ENCODE data around the gene PLEKHN1. TPM values are rescaled to one million over a fixed set of nuclear protein-coding genes. Genes with fewer than 3 reads are reported as not detected.
"Not testable (repeated sequence)": the region's sequence is repeated elsewhere in the genome, so short reads cannot be mapped to it uniquely, and the experiment has no call there.

The PLEKHN1 gene
- total RNA-seq, 1 experiment from 2014 or later: 7.9 TPM

DNA sequence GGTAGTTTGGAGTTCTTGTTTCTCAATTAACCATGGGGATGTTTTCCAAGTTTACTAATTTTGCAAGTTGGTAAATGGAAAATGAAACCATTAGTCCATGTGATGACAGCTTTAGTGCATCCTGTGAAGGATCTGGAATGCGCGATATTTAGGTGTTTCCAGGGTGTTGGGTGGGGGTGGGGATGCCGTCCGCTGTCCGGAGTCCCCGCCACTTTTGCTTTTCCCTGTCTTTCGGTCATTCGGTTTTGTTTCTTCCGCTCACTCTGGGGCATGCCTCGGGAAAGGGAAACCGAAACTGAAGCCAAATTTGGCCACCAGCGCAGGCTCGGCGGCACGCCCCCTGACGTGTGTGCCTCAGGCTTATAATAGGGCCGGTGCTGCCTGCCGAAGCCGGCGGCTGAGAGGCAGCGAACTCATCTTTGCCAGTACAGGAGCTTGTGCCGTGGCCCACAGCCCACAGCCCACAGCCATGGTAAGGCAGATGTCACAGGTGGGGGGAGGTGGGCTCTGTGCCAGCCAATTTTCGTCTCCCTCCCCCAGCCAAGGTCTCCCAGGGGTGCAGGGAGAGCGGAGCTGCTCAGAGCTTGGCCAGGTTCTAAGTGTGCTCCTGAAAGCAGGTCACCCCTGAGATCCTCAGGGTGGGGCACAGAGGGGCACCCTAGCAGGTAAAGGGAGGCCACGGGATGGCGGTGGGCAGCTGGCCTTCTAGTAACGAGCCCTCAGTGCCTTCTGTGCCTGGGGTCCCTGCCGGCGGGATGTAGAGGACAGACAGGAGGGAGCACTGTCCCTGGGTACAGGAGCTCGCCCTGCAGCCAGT lies 47.0 kb downstream of the PLEKHN1 start, which contains the start of gene ISG15:
Gene ISG15, plus strand, starts transcription at position 393 of the 817 bp plus-strand sequence. Its CDS starts 77 bp downstream, at position 470.
- H3K9me3 Mint-ChIP-seq (ENCODE audit: unreplicated experiment): no peaks in the 10 kb centered on the region
- peaks cover 16% of the 10 kb centered on the region for H3K36me3 Mint-ChIP-seq (ENCODE audit: insufficient read depth, unreplicated experiment)
- no peak for TF ChIP-seq CTCF (IDR thresholded peaks at IDR 0.05; ENCODE audit: unreplicated experiment)
- H3K4me3 Mint-ChIP-seq (ENCODE audit: unreplicated experiment): peak within 1 kb of the TSS; percentile 91
- H3K27me3 Mint-ChIP-seq (ENCODE audit: insufficient read depth, unreplicated experiment): no peaks in the 10 kb centered on the region
- intact Hi-C loops (cut with micrococcal nuclease): no loop called here
- ChIA-PET POLR2A (interaction anchor here (0.8 to 1.5 kb wide), 12 partner anchors 8 to 394 kb away, joined by 3 to 6 read pairs (median 4); partner anchors contain the start of genes HES4, MRPL20 and NOC2L), CTCF (interaction anchor here (0.6 to 7.3 kb wide), 4 partner anchors 11 to 55 kb away, joined by 3 to 65 read pairs (median 12); no protein-coding TSS in a partner anchor)
- H3K4me1 Mint-ChIP-seq (ENCODE audit: insufficient read depth, unreplicated experiment): peaks cover 9% of the 10 kb centered on the region
- H3K27ac Mint-ChIP-seq (ENCODE audit: low read depth, unreplicated experiment): peak within 1 kb of the TSS; percentile 94
- DNase-seq (ENCODE audit: unreplicated experiment): peak; percentile 85
- no TSS peak for BruUV-seq (replicated peaks)

DNA sequence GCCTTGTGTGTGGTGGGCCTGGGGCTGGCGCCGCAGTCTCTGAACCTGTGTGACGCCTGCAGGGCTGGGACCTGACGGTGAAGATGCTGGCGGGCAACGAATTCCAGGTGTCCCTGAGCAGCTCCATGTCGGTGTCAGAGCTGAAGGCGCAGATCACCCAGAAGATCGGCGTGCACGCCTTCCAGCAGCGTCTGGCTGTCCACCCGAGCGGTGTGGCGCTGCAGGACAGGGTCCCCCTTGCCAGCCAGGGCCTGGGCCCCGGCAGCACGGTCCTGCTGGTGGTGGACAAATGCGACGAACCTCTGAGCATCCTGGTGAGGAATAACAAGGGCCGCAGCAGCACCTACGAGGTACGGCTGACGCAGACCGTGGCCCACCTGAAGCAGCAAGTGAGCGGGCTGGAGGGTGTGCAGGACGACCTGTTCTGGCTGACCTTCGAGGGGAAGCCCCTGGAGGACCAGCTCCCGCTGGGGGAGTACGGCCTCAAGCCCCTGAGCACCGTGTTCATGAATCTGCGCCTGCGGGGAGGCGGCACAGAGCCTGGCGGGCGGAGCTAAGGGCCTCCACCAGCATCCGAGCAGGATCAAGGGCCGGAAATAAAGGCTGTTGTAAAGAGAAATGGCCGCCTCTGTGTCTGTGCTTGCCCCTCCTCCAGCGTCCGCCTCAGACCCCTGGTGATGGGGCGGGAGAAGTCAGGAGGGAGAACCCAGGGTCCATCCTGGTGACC lies 47.8 kb downstream of the PLEKHN1 start:
- TSS peak; percentile 76 for BruUV-seq (replicated peaks)
- ChIA-PET POLR2A (interaction anchor here (0.8 to 1.5 kb wide), 11 partner anchors 8 to 217 kb away, joined by 3 to 6 read pairs (median 4); partner anchors contain the start of genes HES4 and NOC2L), CTCF (interaction anchor here (0.6 to 7.3 kb wide), 7 partner anchors 8 to 100 kb away, joined by 3 to 65 read pairs (median 4); no protein-coding TSS in a partner anchor)
- Mint-ChIP-seq H3K9me3 (ENCODE audit: unreplicated experiment) (no peaks in the 10 kb centered on the region), H3K27me3 (ENCODE audit: insufficient read depth, unreplicated experiment) (no peaks in the 10 kb centered on the region), H3K4me1 (ENCODE audit: insufficient read depth, unreplicated experiment) (peaks cover 9% of the 10 kb centered on the region), H3K27ac (ENCODE audit: low read depth, unreplicated experiment) (peak overlapping the region; percentile 94), H3K36me3 (ENCODE audit: insufficient read depth, unreplicated experiment) (peaks cover 16% of the 10 kb centered on the region), H3K4me3 (ENCODE audit: unreplicated experiment) (peak overlapping the region; percentile 91)
- TF ChIP-seq CTCF (IDR thresholded peaks at IDR 0.05; ENCODE audit: unreplicated experiment): no peak
- intact Hi-C loops (cut with micrococcal nuclease): no loop called here
- no peak for DNase-seq (ENCODE audit: unreplicated experiment)

DNA sequence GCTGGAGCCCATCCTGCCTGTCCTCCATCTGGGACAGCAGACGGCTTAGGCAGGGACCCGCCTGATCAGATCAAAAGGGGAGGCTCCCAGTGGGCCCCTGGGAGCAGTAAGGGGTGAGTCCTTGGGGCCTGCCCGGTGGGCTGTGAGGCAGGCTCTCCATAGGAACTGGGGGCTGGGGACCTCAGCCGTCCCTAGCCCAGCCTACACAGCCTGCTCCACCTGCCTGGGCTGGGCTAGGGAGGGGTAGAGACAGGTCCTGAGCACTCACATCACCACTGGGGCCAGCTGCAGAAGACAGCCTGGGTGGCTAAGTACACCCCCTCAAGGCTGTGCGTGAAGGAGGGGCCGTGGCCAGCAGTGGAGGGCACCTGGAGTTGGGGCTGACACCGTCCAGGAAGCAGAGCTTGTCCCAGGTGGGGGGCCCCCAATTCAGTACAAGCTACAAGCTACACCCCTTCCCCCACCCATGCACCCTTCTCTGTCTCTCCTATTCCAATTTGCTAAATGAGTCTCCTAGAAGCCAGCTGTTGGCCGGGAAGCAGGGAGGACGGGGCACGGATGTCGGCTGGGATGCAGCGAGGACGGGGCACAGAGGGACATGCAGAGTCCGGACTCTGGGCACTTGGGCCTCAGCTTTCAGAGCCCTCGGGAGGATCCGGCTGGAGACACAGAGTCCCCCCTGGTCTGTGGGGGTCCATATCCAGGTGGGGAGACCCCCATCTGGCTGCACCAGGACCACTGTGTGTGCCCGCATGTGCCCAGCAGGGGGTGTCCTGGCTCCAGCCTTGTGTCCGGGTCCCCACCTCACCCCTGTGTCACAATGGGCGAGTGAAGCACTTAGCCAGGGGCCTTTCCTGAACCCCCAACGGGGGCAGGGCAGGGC lies 48.8 kb downstream of the PLEKHN1 start:
- ChIA-PET POLR2A (interaction anchor here (1.1 kb wide), 1 partner anchor 49 kb away, joined by 3 read pairs; no protein-coding TSS in a partner anchor), CTCF (interaction anchor here (0.6 to 7.3 kb wide), 7 partner anchors 9 to 114 kb away, joined by 3 to 65 read pairs (median 4); no protein-coding TSS in a partner anchor)
- Mint-ChIP-seq H3K4me3 (ENCODE audit: unreplicated experiment) (no peak overlapping the region), H3K9me3 (ENCODE audit: unreplicated experiment) (no peaks in the 10 kb centered on the region), H3K4me1 (ENCODE audit: insufficient read depth, unreplicated experiment) (peaks cover 9% of the 10 kb centered on the region), H3K36me3 (ENCODE audit: insufficient read depth, unreplicated experiment) (peaks cover 16% of the 10 kb centered on the region), H3K27ac (ENCODE audit: low read depth, unreplicated experiment) (no peak overlapping the region), H3K27me3 (ENCODE audit: insufficient read depth, unreplicated experiment) (no peaks in the 10 kb centered on the region)
- peak; percentile 48 for DNase-seq (ENCODE audit: unreplicated experiment)
- TF ChIP-seq CTCF (IDR thresholded peaks at IDR 0.05; ENCODE audit: unreplicated experiment): peak; percentile 35
- intact Hi-C loops (cut with micrococcal nuclease): no loop called here
- BruUV-seq (replicated peaks): no TSS peak

DNA sequence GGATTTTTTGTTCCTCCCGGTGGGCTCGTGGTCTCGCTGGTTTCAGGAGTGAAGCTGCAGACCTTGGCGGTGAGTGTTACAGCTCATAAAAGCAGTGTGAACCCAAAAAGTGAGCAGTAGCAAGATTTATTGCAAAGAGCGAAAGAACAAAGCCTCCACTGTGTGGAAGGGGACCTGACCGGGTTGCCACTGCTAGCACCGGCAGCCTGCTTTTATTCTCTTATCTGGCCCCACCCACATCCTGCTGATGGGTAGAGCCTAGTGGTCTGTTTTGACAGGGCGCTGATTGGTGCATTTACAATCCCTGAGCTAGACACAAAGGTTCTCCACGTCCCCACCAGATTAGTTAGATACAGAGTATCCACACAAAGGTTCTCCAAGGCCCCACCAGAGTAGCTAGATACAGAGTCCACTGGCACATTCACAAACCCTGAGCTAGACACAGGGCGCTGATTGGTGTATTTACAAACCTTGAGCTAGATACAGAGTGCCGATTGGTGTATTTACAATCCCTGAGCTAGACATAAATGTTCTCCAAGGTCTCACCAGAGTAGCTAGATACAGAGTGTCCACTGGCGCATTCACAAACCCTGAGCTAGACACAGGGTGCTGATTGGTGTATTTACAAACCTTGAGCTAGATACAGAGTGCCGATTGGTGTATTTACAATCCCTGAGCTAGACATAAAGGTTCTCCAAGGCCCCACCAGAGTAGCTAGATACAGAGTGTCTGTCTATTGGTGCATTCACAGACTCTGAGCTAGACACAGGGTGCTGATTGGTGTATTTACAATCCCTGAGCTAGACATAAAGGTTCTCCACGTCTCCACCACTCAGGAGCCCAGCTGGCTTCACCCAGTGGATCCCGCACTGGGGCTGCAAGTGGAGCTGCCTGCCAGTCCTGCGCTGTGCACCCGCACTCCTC lies 51.4 kb downstream of the PLEKHN1 start:
- ChIA-PET POLR2A (interaction anchor here (1.1 kb wide), 1 partner anchor 127 kb away, joined by 4 read pairs; no protein-coding TSS in a partner anchor), CTCF (interaction anchor here (0.6 to 7.3 kb wide), 6 partner anchors 11 to 1029 kb away, joined by 3 to 65 read pairs (median 5); no protein-coding TSS in a partner anchor)
- BruUV-seq (replicated peaks); intact Hi-C loops (cut with micrococcal nuclease); H3K27ac Mint-ChIP-seq (ENCODE audit: low read depth, unreplicated experiment); H3K4me3 Mint-ChIP-seq (ENCODE audit: unreplicated experiment); H3K27me3 Mint-ChIP-seq (ENCODE audit: insufficient read depth, unreplicated experiment); H3K9me3 Mint-ChIP-seq (ENCODE audit: unreplicated experiment); DNase-seq (ENCODE audit: unreplicated experiment): not testable (repeated sequence)
- Mint-ChIP-seq H3K36me3 (ENCODE audit: insufficient read depth, unreplicated experiment) (peaks cover 11% of the 10 kb centered on the region), H3K4me1 (ENCODE audit: insufficient read depth, unreplicated experiment) (peaks cover 14% of the 10 kb centered on the region)

DNA sequence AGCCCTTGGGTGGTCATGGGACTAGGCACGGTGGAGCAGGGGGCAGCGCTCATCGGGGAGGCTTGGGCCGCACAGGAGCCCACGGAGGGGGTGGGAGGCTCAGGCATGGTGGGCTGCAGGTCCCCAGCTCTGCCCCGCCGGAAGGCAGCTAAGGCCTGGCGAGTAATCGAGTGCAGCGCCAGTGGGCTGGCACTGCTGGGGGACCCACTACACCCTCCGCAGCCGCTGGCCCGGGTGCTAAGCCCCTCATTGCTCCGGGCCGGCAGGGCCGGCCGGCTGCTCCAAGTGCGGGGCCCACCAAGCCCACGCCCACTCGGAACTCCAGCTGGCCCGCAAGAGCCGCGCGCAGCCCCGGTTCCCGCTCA lies 52.0 kb downstream of the PLEKHN1 start:
- H3K27me3 Mint-ChIP-seq (ENCODE audit: insufficient read depth, unreplicated experiment); H3K4me3 Mint-ChIP-seq (ENCODE audit: unreplicated experiment); H3K9me3 Mint-ChIP-seq (ENCODE audit: unreplicated experiment); intact Hi-C loops (cut with micrococcal nuclease); H3K36me3 Mint-ChIP-seq (ENCODE audit: insufficient read depth, unreplicated experiment); BruUV-seq (replicated peaks); DNase-seq (ENCODE audit: unreplicated experiment); H3K27ac Mint-ChIP-seq (ENCODE audit: low read depth, unreplicated experiment): not testable (repeated sequence)
- ChIA-PET CTCF (interaction anchor here (0.6 to 7.3 kb wide), 8 partner anchors 11 to 1028 kb away, joined by 3 to 65 read pairs (median 4); no protein-coding TSS in a partner anchor), POLR2A (interaction anchor here (1.2 to 1.8 kb wide), 2 partner anchors 16 to 41 kb away, joined by 4 to 6 read pairs; no protein-coding TSS in a partner anchor)
- peaks cover 15% of the 10 kb centered on the region for H3K4me1 Mint-ChIP-seq (ENCODE audit: insufficient read depth, unreplicated experiment)
